ENCODE data around the gene SCN2B.
"Not testable (repeated sequence)": the region's sequence is repeated elsewhere in the genome, so short reads cannot be mapped to it uniquely, and the experiment has no call there.

The SCN2B gene

GRCh38 chr11:118206391-118207031 lies 30.1 kb upstream of the SCN2B start:
- no peak for DNase-seq (ENCODE audit: low spot score)

GRCh38 chr11:118205606-118206378 lies 29.4 kb upstream of the SCN2B start:
- no peak for DNase-seq (ENCODE audit: low spot score)

GRCh38 chr11:118202599-118203422 lies 26.4 kb upstream of the SCN2B start:
- DNase-seq (ENCODE audit: low spot score) = no peak

- DNase-seq (ENCODE audit: low spot score) = no peak
Observed at GRCh38 chr11:118201966-118202365, 25.5 kb upstream of the SCN2B start.

GRCh38 chr11:118200901-118201680 lies 24.7 kb upstream of the SCN2B start:
- DNase-seq (ENCODE audit: low spot score) = no peak

GRCh38 chr11:118200497-118200896 lies 24.1 kb upstream of the SCN2B start:
- no peak for DNase-seq (ENCODE audit: low spot score)

- DNase-seq (ENCODE audit: low spot score) = no peak
Observed at GRCh38 chr11:118199135-118199534, 22.7 kb upstream of the SCN2B start.

GRCh38 chr11:118198370-118198769 lies 21.9 kb upstream of the SCN2B start:
- DNase-seq (ENCODE audit: low spot score) = peak; percentile 78

- DNase-seq (ENCODE audit: low spot score) = no peak
Observed at GRCh38 chr11:118194835-118195627, 18.6 kb upstream of the SCN2B start.

- DNase-seq (ENCODE audit: low spot score) = no peak
Observed at GRCh38 chr11:118193910-118194566, 17.6 kb upstream of the SCN2B start.

GRCh38 chr11:118192817-118193216 lies 16.4 kb upstream of the SCN2B start:
- DNase-seq (ENCODE audit: low spot score) = not testable (repeated sequence)

- not testable (repeated sequence) for DNase-seq (ENCODE audit: low spot score)
Observed at GRCh38 chr11:118190942-118191506, 14.6 kb upstream of the SCN2B start.

- no peak for DNase-seq (ENCODE audit: low spot score)
Observed at GRCh38 chr11:118186346-118187107, 10.1 kb upstream of the SCN2B start.

- no peak for DNase-seq (ENCODE audit: low spot score)
Observed at GRCh38 chr11:118184784-118185579, 8.5 kb upstream of the SCN2B start.

- not testable (repeated sequence) for DNase-seq (ENCODE audit: low spot score)
Observed at GRCh38 chr11:118183691-118184090, 7.3 kb upstream of the SCN2B start.

GRCh38 chr11:118180300-118180703 lies 3.9 kb upstream of the SCN2B start:
- peak; percentile 85 for DNase-seq (ENCODE audit: low spot score)

- DNase-seq (ENCODE audit: low spot score) = no peak
Observed at GRCh38 chr11:118176778-118177134, 317 bp upstream of the SCN2B start.

Data from left forelimb (tissue), 1 donor.